HEK293T (cell line): ENCODE results near the gene DNAH17.

Source experiments
- ARNT ChIP-seq: fragments of 450-650 bp; IDR thresholded peaks from 2 replicates; pipeline ENCODE4 v1.6.1; 2017; ENCODE audit warnings: mild to moderate bottlenecking
- BHLHE40 ChIP-seq: fragments of 450-650 bp; IDR thresholded peaks from 2 replicates; pipeline ENCODE4 v1.6.1; 2016; ENCODE audit warnings: mild to moderate bottlenecking, moderate library complexity, borderline replicate concordance
- CTBP1 ChIP-seq: fragments of 450-650 bp; IDR thresholded peaks from 2 replicates; pipeline ENCODE4 v1.6.1; 2016; ENCODE audit warnings: borderline replicate concordance
- ELF4 ChIP-seq: fragments of 450-650 bp; IDR thresholded peaks from 2 replicates; pipeline ENCODE4 v1.6.1; 2017; ENCODE audit warnings: antibody characterized with exemption
- FOXA1 ChIP-seq: fragments of 450-650 bp; IDR thresholded peaks from 2 replicates; pipeline ENCODE4 v1.6.1; 2016; ENCODE audit warnings: mild to moderate bottlenecking
- FOXK2 ChIP-seq: fragments of 450-650 bp; IDR thresholded peaks from 2 replicates; pipeline ENCODE4 v1.6.1; 2016; ENCODE audit warnings: mild to moderate bottlenecking
- FOXM1 ChIP-seq: fragments of 450-650 bp; IDR thresholded peaks from 2 replicates; pipeline ENCODE4 v1.6.1; 2017; ENCODE audit warnings: mild to moderate bottlenecking, borderline replicate concordance
- HDGF ChIP-seq: fragments of 450-650 bp; IDR thresholded peaks from 2 replicates; pipeline ENCODE4 v1.6.1; 2017; ENCODE audit warnings: antibody characterized with exemption, borderline replicate concordance
- L3MBTL2 ChIP-seq: fragments of 450-650 bp; conservative IDR thresholded peaks from 2 replicates; pipeline ENCODE4 v1.6.1; 2016; ENCODE audit warnings: mild to moderate bottlenecking
- LEF1 ChIP-seq: fragments of 450-650 bp; IDR thresholded peaks from 2 replicates; pipeline ENCODE4 v1.6.1; 2017; ENCODE audit warnings: mild to moderate bottlenecking, borderline replicate concordance
- NFRKB ChIP-seq: fragments of 450-650 bp; IDR thresholded peaks from 2 replicates; pipeline ENCODE4 v1.6.1; 2016; ENCODE audit warnings: mild to moderate bottlenecking, moderate library complexity
- SP1 ChIP-seq: fragments of 450-650 bp; IDR thresholded peaks from 2 replicates; pipeline ENCODE4 v1.6.1; 2017
- ZNF384 ChIP-seq: fragments of 450-650 bp; IDR thresholded peaks from 2 replicates; pipeline ENCODE4 v1.6.1; 2016

DNA sequence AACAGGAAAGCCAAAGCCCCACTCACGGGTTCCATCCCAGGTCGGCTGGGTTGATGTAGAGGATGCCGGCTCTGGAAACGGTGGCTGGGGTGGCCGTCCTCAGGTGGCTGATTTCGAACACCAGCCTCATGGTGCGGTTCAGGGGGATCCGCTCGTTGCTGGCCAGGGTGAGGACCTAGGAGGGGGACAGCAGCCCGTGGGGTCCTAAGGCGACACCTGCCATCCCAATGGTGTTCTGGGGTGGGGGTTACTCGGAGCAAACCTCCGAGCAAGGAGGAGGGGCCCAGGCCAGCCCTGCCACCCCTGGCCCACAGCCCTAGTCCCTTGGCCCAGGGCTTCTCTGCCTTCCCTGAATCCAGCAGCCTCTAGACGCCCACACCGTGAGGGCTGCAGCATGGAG lies 86.5 kb downstream of the DNAH17 start:
- TF ChIP-seq L3MBTL2 (no peak), LEF1 (no peak), ARNT (no peak), FOXA1 (no peak), FOXM1 (no peak), FOXK2 (no peak), BHLHE40 (no peak), ELF4 (no peak), SP1 (no peak), HDGF (no peak), CTBP1 (no peak), ZNF384 (no peak), NFRKB (no peak)
